ENCODE measurements around the gene WDR70.

- TF ChIP-seq CTCF (IDR thresholded peaks at IDR 0.05; ENCODE audit: insufficient read depth, low read depth, low read length) = no peak
- TF ChIP-seq EZH2 (IDR thresholded peaks at IDR 0.05; ENCODE audit: insufficient read depth, low read length) = no peak
Observed at GRCh38 chr5:37424441-37424840, 45.3 kb downstream of the WDR70 start.

Data from astrocyte (in vitro differentiated cells and primary cell).